Measurements from ENCODE around the gene OR1A1.

OR1A1 gene

GRCh38 chr17:3260600-3260999, 53.1 kb downstream of the OR1A1 start:
- no peak for DNase-seq (ENCODE audit: low read depth)
- no peak overlapping the region for H3K4me3 ChIP-seq (ENCODE audit: low read depth, low read length)
- no peak for TF ChIP-seq CTCF (IDR thresholded peaks at IDR 0.05; ENCODE audit: insufficient read depth, low read depth, low read length, missing control alignments)
